ENCODE data around the gene FUCA1.

DNA sequence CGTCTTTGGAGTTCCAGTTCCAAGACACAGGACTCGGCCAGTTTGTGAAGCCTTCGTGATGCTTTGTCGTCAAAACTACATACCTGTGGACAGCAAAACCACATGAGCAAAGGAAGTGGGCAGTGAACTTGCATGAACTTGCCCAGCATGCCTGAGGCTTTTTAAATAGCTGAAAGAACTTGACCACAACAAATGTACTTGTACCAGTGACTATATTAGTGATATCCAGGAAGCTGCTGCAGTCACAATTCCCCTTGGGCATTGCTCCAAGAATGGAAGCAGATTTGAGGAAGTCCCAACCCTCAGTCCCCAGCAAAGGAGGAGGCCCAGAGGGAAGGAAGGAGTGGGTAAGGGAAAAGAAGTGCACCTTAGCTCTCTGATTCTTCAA, 2.6 kb downstream of the FUCA1 start:
- TF ChIP-seq, protein P1, sequence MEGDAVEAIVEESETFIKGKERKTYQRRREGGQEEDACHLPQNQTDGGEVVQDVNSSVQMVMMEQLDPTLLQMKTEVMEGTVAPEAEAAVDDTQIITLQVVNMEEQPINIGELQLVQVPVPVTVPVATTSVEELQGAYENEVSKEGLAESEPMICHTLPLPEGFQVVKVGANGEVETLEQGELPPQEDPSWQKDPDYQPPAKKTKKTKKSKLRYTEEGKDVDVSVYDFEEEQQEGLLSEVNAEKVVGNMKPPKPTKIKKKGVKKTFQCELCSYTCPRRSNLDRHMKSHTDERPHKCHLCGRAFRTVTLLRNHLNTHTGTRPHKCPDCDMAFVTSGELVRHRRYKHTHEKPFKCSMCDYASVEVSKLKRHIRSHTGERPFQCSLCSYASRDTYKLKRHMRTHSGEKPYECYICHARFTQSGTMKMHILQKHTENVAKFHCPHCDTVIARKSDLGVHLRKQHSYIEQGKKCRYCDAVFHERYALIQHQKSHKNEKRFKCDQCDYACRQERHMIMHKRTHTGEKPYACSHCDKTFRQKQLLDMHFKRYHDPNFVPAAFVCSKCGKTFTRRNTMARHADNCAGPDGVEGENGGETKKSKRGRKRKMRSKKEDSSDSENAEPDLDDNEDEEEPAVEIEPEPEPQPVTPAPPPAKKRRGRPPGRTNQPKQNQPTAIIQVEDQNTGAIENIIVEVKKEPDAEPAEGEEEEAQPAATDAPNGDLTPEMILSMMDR (IDR thresholded peaks at IDR 0.05) = no peak
- no peak for TF ChIP-seq POLR2A (IDR thresholded peaks at IDR 0.05)
